Ishikawa (cell line): ENCODE measurements around the gene TMSB4Y.

Experiments used
- CEBPB ChIP-seq: IDR thresholded peaks from 2 replicates; pipeline ENCODE4 v1.6.1; 2012
- CREB1 ChIP-seq: IDR thresholded peaks from 2 replicates; pipeline ENCODE4 v1.6.1; 2012; ENCODE audit warnings: low read depth
- EGR1 ChIP-seq: IDR thresholded peaks from 2 replicates; pipeline ENCODE4 v1.6.1; 2012
- EP300 ChIP-seq: IDR thresholded peaks from 2 replicates; pipeline ENCODE4 v1.6.1; 2012; ENCODE audit warnings: borderline replicate concordance
- FOXM1 ChIP-seq: IDR thresholded peaks from 2 replicates; pipeline ENCODE4 v1.6.1; 2012; ENCODE audit warnings: low read depth, borderline replicate concordance
- NFIC ChIP-seq: IDR thresholded peaks from 2 replicates; pipeline ENCODE4 v1.6.1; 2012
- RAD21 ChIP-seq: IDR thresholded peaks from 2 replicates; pipeline ENCODE4 v1.6.1; 2012; ENCODE audit warnings: low read depth
- TAF1 ChIP-seq: IDR thresholded peaks from 2 replicates; pipeline ENCODE4 v1.6.1; 2012; ENCODE audit warnings: low read depth, mild to moderate bottlenecking
- TCF12 ChIP-seq: IDR thresholded peaks from 2 replicates; pipeline ENCODE4 v1.6.1; 2012; ENCODE audit warnings: low read depth
- TEAD4 ChIP-seq: IDR thresholded peaks from 2 replicates; pipeline ENCODE4 v1.6.1; 2012
- YY1 ChIP-seq: IDR thresholded peaks from 2 replicates; pipeline ENCODE4 v1.6.1; 2012; ENCODE audit warnings: low read depth
- ZBTB7A ChIP-seq: IDR thresholded peaks from 2 replicates; pipeline ENCODE4 v1.6.1; 2012; ENCODE audit warnings: low read depth
- TF ChIP-seq, protein P1 (sequence below): IDR thresholded peaks from 2 replicates; pipeline ENCODE4 v1.6.1; 2012
- TF ChIP-seq, protein P2 (sequence below): IDR thresholded peaks from 2 replicates; pipeline ENCODE4 v1.6.1; 2012
- TF ChIP-seq, protein P3 (sequence below): IDR thresholded peaks from 2 replicates; pipeline ENCODE4 v1.6.1; 2012; ENCODE audit warnings: low read depth, mild to moderate bottlenecking

Gene TMSB4Y

DNA sequence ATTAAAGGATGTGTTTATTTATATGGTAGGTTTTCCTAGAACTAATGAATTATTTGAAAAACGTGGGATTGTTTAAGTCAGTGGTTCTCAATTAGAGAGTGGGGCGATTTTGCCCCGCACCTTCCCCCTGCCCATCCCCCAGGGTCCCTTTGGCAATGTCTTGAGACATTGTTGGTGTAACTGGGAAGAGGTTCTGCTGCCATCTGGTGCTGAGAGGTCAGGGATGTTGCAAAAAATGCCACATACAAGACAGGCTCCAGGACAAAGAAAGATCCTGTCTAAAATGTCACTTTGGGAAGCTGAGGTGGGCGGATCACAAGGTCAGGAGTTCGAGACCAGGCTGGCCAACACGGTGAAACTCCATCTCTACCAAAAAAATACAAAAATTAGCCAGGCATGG lies 25.8 kb downstream of the TMSB4Y start:
- TF ChIP-seq TCF12 (no peak), FOXM1 (no peak), YY1 (no peak), EP300 (no peak), ZBTB7A (no peak), TAF1 (no peak), CEBPB (no peak), NFIC (no peak), RAD21 (no peak), TEAD4 (no peak), CREB1 (no peak)
- TF ChIP-seq, protein P1, sequence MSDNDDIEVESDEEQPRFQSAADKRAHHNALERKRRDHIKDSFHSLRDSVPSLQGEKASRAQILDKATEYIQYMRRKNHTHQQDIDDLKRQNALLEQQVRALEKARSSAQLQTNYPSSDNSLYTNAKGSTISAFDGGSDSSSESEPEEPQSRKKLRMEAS = no peak
- TF ChIP-seq, protein P2, sequence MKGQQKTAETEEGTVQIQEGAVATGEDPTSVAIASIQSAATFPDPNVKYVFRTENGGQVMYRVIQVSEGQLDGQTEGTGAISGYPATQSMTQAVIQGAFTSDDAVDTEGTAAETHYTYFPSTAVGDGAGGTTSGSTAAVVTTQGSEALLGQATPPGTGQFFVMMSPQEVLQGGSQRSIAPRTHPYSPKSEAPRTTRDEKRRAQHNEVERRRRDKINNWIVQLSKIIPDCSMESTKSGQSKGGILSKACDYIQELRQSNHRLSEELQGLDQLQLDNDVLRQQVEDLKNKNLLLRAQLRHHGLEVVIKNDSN = no peak
- TF ChIP-seq, protein P3, sequence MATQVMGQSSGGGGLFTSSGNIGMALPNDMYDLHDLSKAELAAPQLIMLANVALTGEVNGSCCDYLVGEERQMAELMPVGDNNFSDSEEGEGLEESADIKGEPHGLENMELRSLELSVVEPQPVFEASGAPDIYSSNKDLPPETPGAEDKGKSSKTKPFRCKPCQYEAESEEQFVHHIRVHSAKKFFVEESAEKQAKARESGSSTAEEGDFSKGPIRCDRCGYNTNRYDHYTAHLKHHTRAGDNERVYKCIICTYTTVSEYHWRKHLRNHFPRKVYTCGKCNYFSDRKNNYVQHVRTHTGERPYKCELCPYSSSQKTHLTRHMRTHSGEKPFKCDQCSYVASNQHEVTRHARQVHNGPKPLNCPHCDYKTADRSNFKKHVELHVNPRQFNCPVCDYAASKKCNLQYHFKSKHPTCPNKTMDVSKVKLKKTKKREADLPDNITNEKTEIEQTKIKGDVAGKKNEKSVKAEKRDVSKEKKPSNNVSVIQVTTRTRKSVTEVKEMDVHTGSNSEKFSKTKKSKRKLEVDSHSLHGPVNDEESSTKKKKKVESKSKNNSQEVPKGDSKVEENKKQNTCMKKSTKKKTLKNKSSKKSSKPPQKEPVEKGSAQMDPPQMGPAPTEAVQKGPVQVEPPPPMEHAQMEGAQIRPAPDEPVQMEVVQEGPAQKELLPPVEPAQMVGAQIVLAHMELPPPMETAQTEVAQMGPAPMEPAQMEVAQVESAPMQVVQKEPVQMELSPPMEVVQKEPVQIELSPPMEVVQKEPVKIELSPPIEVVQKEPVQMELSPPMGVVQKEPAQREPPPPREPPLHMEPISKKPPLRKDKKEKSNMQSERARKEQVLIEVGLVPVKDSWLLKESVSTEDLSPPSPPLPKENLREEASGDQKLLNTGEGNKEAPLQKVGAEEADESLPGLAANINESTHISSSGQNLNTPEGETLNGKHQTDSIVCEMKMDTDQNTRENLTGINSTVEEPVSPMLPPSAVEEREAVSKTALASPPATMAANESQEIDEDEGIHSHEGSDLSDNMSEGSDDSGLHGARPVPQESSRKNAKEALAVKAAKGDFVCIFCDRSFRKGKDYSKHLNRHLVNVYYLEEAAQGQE = no peak

DNA sequence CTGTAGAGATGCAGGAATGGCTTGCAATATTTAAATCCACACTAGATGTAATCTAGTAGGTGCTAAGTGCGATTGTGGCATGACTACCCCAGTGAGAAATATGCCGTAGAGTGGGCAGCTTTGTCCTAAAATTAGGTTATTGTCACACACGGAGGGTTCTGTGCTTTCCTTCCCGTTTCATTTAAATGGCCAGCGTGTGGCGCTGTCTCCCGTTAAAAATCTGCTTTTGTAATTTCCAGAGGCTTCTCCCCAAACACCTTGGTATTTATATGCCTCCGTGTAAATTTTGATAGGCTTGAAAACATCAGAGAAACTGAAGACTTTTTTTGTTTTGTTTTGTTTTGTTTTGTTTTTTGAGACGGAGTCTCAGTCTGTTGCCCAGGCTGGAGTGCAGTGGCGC lies 34.9 kb downstream of the TMSB4Y start:
- TF ChIP-seq CEBPB = no peak
- no peak for TF ChIP-seq EGR1
- TF ChIP-seq CREB1 = no peak
- no peak for TF ChIP-seq TAF1

DNA sequence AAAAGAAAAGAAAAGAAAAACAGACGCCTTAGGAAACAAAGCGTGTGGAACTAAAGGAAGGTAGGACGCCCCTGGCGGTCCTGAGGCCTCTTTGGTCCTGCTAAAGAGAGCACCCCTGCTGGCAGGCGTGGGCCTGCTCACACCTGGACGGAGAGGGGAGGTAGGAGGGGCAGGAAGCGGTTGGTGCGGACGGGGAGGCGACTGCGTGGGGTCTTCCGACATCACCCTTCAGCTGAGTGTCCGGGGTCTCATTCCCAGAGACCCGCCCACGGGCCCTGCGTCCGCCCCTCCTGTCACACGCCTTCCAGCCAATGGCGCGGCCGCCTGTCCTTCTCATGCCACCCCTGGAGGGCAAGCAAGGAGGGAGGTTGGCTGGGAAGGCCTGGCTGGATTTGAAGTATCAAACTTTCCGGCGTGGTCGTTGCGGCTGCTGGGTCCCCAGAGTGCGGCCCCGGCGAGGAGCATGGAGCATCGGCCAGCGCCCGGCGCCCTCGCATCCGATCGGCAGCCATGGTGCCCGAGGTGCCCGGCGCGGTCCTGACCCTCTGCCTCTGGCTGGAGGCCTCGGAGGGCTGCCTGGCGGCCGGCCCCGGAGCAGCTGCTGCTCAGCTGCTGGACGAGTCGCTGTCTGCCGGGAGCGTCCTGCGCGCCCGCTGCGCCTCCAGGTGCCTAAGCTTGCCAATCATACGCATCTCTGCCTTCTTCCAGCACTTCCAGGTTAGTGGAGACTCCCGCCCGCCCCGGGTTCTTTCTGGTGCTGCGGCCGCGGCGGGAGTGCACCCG lies 47.8 kb downstream of the TMSB4Y start:
- TF ChIP-seq TEAD4 (no peak), EGR1 (no peak), CEBPB (no peak), YY1 (no peak), TCF12 (no peak), CREB1 (no peak), EP300 (no peak), RAD21 (no peak), ZBTB7A (no peak), NFIC (no peak), FOXM1 (no peak)
- TF ChIP-seq, protein P1 = no peak
- TF ChIP-seq, protein P3 = no peak

DNA sequence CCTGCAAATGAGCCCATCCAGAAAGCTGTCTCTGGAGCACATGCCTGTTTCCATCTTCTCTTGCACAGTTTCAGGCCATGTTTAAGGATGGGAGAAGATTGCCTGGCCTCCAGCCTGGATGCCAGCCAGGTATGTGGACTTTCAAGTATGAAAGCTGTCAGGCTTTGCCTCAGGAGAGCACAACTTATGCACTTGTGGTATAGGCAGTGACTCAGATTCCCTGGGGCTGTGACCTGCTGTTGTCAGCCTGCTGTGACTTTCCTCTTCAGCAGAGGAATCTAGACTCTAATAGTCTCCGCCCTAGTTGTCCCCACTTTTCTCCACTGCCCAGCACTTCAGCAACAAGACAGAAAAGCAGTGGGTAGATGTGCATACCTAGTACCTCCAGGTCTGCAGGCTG lies 51.0 kb downstream of the TMSB4Y start:
- TF ChIP-seq YY1 (no peak), RAD21 (no peak), TCF12 (no peak), TAF1 (no peak), TEAD4 (no peak), FOXM1 (no peak)
- TF ChIP-seq, protein P2 = no peak
- TF ChIP-seq, protein P3 = no peak
